Peyer's patch (tissue), 4 donors: ENCODE data around the gene IPO8.

ENCODE experiments used
- POLR2A ChIP-seq, 2 donors: fragments of 450-650 bp; IDR thresholded peaks; one replicate each; pipeline ENCODE4 v1.5.1; 2017; ENCODE audit warnings: antibody characterized with exemption in 2 of 2, mild to moderate bottlenecking in 2 of 2, moderate library complexity in 2 of 2
- TF ChIP-seq, protein P1 (sequence below), 6 experiments: fragments of 450-650 bp in 4 of 6; fragments of 200-600 bp in 2 of 6; sonication (generic) in 1 of 6; IDR thresholded peaks; one replicate each; pipeline ENCODE4 v1.5.1; 2017 to 2019; ENCODE audit warnings: antibody characterized with exemption in 6 of 6, mild to moderate bottlenecking in 3 of 6, moderate library complexity in 1 of 6

DNA sequence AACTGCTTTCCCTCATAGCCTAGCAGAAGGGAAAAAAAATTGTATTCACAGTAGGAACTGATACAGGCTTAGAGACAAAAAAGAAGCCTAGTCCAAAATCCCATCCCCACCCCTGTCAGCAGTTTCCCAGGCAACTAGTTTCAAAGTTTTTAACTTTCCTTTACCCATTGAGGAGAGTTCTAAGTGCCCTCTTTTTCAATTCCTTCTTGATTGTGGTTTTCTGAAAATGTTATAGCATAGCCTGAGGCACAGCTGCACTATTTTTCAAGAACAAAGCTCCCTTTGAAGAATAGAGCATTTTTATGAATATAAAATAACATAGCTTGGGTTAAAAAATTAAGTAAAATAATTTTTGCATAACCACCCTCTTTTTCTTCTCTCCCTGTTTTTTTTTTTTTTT, 81.6 kb downstream of the IPO8 start:
- no peak for TF ChIP-seq POLR2A (IDR thresholded peaks at IDR 0.05)
- TF ChIP-seq, protein P1, sequence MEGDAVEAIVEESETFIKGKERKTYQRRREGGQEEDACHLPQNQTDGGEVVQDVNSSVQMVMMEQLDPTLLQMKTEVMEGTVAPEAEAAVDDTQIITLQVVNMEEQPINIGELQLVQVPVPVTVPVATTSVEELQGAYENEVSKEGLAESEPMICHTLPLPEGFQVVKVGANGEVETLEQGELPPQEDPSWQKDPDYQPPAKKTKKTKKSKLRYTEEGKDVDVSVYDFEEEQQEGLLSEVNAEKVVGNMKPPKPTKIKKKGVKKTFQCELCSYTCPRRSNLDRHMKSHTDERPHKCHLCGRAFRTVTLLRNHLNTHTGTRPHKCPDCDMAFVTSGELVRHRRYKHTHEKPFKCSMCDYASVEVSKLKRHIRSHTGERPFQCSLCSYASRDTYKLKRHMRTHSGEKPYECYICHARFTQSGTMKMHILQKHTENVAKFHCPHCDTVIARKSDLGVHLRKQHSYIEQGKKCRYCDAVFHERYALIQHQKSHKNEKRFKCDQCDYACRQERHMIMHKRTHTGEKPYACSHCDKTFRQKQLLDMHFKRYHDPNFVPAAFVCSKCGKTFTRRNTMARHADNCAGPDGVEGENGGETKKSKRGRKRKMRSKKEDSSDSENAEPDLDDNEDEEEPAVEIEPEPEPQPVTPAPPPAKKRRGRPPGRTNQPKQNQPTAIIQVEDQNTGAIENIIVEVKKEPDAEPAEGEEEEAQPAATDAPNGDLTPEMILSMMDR (IDR thresholded peaks at IDR 0.05): no peak
